Activated CD4-positive, alpha-beta T cell treated with anti-CD3 and anti-CD28 coated beads for 36 hours (primary cell): ENCODE data around the gene TEX19. TPM values are rescaled to one million over a fixed set of nuclear protein-coding genes. Genes with fewer than 3 reads are reported as not detected.

Source experiments
- ATAC-seq: fragments of 200-7000 bp; cut with Tn5 transposase; one replicate; pipeline ENCODE4 v1.10.0; 2021; ENCODE audit warnings: mild to moderate bottlenecking, moderate library complexity
- CTCF ChIA-PET: fragments of 350-600 bp; sonication (Branson Sonifier 250); formaldehyde crosslinking; loops from one replicate; lab custom pipeline; 2021; ENCODE audit warnings: antibody characterized with exemption; lab: Charles Lee
- POLR2A ChIA-PET: fragments of 350-600 bp; sonication (Branson Sonifier 250); formaldehyde crosslinking; loops from one replicate; lab custom pipeline; 2021; ENCODE audit warnings: antibody characterized with exemption, inconsistent platforms; lab: Charles Lee
- DNase-seq: peaks from one replicate; pipeline ENCODE4 v3.0.0-alpha.2; 2020
- H3K27ac Mint-ChIP-seq: one replicate; pipeline ENCODE4 v1.8.0; 2021; ENCODE audit warnings: mixed read lengths
- H3K27me3 Mint-ChIP-seq: one replicate; pipeline ENCODE4 v1.8.0; 2021; ENCODE audit warnings: mixed read lengths
- H3K36me3 Mint-ChIP-seq: one replicate; pipeline ENCODE4 v1.8.0; 2021; ENCODE audit warnings: low read depth, mixed read lengths
- H3K4me1 Mint-ChIP-seq: one replicate; pipeline ENCODE4 v1.8.0; 2021; ENCODE audit warnings: mixed read lengths
- H3K4me3 Mint-ChIP-seq: one replicate; pipeline ENCODE4 v1.8.0; 2021; ENCODE audit warnings: mild to moderate bottlenecking, moderate library complexity, mixed read lengths
- H3K9me3 Mint-ChIP-seq: one replicate; pipeline ENCODE4 v1.8.0; 2021; ENCODE audit warnings: low read depth, mixed read lengths
- intact Hi-C, 2 experiments: fragments of 100-400 bp; cut with DNase I in 1 of 2; cut with micrococcal nuclease in 1 of 2; formaldehyde crosslinking; loops; one replicate each; pipeline versions ENCODE4 v1.14.2 to v1.15.1; 2022 to 2024; cut with DNase I, micrococcal nuclease
- total RNA-seq, 2 experiments: library from RNA; stranded (reverse); gene quantifications; one replicate each; pipeline ENCODE4 v1.2.3, GENCODE V29; 2021

The TEX19 gene
- total RNA-seq, result not detected

DNA sequence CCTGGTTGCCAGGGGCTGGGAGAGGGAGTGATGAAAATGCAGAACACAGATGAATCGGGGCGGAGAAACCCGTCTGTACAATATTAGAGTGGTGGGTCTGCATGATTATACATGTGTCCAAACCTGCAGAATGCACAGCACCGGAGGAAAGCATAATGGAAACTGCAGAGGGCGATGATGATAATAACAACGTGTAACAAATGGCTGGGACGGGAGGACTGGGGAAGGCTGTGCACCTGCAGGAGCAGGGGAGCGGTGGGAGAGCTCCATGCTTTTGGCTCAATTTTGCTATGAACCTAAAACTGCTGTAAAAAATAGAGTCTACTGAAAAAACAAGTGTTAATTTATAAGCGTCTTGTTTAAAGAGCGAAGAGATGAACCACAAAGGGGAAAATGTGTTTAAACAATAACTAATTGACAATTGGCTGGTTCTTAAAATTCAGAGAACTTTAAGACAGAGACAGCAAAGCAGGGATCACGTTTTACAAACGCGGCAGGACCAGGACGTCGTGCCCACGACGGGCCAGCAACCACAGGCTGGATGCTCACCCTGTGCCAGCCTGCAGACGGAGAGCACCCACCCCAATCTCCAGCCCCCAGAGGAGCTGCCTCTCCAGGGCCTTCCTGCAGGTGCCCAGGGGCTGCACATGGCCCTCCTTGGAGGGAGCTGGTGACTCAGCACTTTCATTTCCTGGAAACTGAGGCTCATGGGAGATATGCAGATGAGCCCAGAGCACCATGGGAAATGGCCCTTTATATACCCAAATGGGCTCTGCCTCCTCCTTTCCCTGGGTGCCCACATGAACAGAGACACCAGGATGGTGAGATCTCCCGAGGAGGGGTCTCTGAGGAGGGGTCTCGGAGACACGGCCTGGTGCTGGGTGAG is at the start of gene TEX19:
Gene TEX19 (plus strand): TSS at position 783 of the 886 bp plus-strand sequence. CDS start 2,904 bp downstream, outside the sequence.
- Mint-ChIP-seq H3K9me3 (peaks cover 3% of the 10 kb centered on the region), H3K36me3 (no peaks in the 10 kb centered on the region), H3K27ac (peak within 1 kb of the TSS; percentile 63), H3K4me1 (peaks cover 8% of the 10 kb centered on the region), H3K4me3 (no peak within 1 kb of the TSS), H3K27me3 (peaks cover 12% of the 10 kb centered on the region)
- DNase-seq, result peak; percentile 40
- peak; percentile 87 for ATAC-seq
- intact Hi-C loops, result no loop called here
- POLR2A ChIA-PET, result no interaction called here
- CTCF ChIA-PET, result interaction anchor here (0.8 to 1.7 kb wide), 6 partner anchors 9 to 103 kb away, joined by 3 to 11 read pairs (median 4); no protein-coding TSS in a partner anchor

DNA sequence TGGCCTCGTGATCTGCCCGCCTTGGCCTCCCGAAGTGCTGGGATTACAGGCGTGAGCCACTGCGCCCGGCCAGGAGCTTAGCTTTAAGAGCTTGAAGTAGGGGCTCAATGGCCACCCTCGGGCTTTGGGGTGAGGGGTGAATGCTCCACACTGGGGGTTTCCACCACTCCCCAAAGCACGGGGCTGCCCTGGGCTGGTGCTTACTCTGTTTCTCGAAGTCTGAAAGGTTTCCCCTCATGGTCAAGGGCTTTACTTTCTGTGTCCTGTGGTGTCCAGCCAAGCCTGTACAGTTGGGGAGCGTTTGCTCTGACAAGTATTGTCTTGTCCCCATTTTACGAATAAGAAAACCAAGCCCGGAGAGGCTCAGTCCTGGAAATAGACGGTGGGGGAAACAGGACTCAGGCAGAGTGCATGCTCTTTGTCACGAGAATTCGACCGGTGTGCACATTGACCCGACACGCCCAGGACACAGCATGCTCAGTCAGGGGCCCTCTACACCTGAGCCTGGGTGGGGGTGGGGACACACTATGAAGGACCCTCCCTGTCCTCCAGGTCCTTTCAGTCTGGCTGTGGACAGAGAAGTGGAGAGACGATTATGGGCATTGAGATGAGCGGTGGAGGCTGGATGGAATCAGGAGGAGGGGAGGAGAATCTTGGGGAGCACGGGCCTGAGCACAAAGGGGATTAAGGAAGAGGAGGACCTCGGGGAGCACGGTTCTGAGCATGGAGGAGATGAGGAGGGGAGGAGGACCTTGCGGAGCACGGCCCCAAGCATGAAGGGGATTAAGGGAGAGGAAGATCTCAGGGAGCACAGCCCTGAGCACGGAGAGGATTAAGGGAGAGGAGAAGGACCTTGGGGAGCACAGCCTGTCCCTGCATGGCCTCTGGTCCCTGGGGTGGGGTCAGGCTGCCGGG is 49.1 kb upstream of the TEX19 start:
- Mint-ChIP-seq H3K27ac (no peak overlapping the region), H3K36me3 (peaks cover 28% of the 10 kb centered on the region), H3K9me3 (peaks cover 7% of the 10 kb centered on the region), H3K27me3 (no peaks in the 10 kb centered on the region), H3K4me3 (no peak overlapping the region), H3K4me1 (peaks cover 36% of the 10 kb centered on the region)
- CTCF ChIA-PET, result interaction anchor here (0.5 to 0.8 kb wide), 3 partner anchors 11 to 106 kb away, joined by 3 to 4 read pairs (median 4); no protein-coding TSS in a partner anchor
- ATAC-seq (no peak), DNase-seq (no peak)
- POLR2A ChIA-PET, result interaction anchor here (0.6 to 1.4 kb wide), 4 partner anchors 8 to 72 kb away, joined by 3 to 5 read pairs (median 3); partner anchors contain the start of gene CD7
- intact Hi-C loops, result no loop called here

DNA sequence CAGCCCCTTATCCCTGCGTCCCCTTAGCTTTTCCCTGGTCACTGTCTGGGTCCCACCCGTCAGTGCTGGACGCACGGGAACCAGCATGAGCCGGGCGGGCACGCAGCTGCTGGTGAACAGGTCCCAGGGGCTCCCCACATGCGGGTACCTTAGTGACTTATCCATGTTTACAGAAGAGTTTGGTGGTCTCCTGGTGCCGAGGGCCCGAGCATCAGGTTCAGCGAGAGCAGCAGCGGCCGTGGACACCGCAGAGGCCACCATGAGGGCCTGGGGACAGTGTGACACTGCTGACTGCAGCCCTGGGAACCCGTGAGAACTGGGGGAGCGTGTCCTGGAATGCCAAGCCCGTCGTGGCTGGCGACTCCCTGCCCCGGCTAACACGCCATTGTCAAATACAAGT is 48.2 kb upstream of the TEX19 start:
- CTCF ChIA-PET, result no interaction called here
- Mint-ChIP-seq H3K27me3 (no peaks in the 10 kb centered on the region), H3K4me1 (peaks cover 26% of the 10 kb centered on the region), H3K9me3 (peaks cover 7% of the 10 kb centered on the region), H3K27ac (no peak overlapping the region), H3K4me3 (no peak overlapping the region), H3K36me3 (peaks cover 35% of the 10 kb centered on the region)
- ATAC-seq (no peak), DNase-seq (no peak)
- intact Hi-C loops, result no loop called here
- POLR2A ChIA-PET, result interaction anchor here (0.6 to 1.2 kb wide), 4 partner anchors 11 to 73 kb away, joined by 3 to 6 read pairs (median 3); no protein-coding TSS in a partner anchor

DNA sequence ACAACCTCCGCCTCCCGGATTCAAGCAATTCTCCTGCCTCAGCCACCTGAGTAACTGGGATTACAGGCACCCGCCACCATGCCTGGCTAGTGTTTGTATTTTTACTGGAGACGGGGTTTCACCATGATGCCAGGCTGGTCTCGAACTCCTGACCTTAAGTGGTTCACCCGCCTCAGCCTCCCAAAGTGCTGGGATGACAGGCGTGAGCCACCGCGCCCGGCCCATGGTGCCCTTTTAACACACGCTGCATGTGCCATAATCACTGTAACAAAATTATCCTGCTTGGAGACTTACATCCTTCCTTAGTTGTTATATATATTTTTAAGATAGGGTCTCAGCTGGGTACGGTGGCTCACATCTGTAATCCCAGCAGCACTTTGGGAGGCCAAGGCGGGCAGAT is 47.1 kb upstream of the TEX19 start:
- DNase-seq, result no peak
- ChIA-PET POLR2A (interaction anchor here (1.2 to 1.7 kb wide), 2 partner anchors 9 to 14 kb away, joined by 6 to 9 read pairs; no protein-coding TSS in a partner anchor), CTCF (no interaction called here)
- Mint-ChIP-seq H3K27ac (no peak overlapping the region), H3K4me3 (no peak overlapping the region), H3K9me3 (peaks cover 4% of the 10 kb centered on the region), H3K4me1 (peaks cover 15% of the 10 kb centered on the region), H3K36me3 (peaks cover 41% of the 10 kb centered on the region), H3K27me3 (no peaks in the 10 kb centered on the region)
- intact Hi-C loops, result no loop called here
- ATAC-seq, result no peak

DNA sequence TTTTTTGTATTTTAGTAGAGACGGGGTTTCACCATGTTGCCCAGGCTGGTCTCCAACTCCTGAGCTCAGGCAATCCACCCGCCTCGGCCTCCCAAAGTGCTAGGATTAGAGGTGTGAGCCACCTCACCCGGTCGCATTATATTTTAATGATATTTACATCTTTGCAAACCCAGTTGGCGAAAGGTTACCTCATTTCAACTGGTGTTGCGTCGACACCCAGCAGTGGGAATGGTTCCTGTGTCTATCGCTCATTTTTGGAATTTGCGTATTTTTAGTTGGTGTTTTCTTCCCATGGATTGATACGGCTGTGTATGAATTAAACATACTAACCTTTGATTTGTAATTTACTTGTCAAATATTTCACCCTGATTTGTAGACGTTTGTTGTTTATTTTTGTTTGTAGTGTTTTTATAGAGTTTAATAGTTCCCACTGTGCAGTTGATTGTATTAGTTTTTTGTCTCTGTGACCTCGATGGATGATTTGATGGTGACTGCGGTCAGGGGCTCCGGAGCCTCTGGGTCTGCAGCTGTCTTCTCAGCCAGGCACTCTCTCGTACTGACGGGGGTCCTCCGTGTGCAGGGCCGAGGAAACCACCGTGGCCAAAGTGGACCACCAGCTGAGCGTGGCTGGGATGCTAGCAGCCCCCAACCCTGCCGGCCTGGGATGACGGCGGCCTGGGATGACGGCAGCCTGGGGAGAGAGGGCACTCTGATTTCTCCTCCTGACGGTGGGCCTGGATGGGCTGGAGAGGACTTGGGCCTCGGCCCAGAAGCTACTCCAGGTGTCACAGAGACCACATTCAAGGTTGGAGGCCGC is 45.6 kb upstream of the TEX19 start:
- Mint-ChIP-seq H3K9me3 (no peaks in the 10 kb centered on the region), H3K4me3 (peak overlapping the region; percentile 23), H3K36me3 (peaks cover 36% of the 10 kb centered on the region), H3K27me3 (no peaks in the 10 kb centered on the region), H3K4me1 (peaks cover 8% of the 10 kb centered on the region), H3K27ac (peak overlapping the region; percentile 55)
- ChIA-PET POLR2A (interaction anchor here (0.9 to 1.7 kb wide), 4 partner anchors 8 to 15 kb away, joined by 3 to 9 read pairs (median 4); no protein-coding TSS in a partner anchor), CTCF (interaction anchor here (0.7 to 1.2 kb wide), 2 partner anchors 8 to 111 kb away, joined by 3 to 4 read pairs; no protein-coding TSS in a partner anchor)
- ATAC-seq, result no peak
- intact Hi-C loops, result no loop called here
- DNase-seq, result no peak

DNA sequence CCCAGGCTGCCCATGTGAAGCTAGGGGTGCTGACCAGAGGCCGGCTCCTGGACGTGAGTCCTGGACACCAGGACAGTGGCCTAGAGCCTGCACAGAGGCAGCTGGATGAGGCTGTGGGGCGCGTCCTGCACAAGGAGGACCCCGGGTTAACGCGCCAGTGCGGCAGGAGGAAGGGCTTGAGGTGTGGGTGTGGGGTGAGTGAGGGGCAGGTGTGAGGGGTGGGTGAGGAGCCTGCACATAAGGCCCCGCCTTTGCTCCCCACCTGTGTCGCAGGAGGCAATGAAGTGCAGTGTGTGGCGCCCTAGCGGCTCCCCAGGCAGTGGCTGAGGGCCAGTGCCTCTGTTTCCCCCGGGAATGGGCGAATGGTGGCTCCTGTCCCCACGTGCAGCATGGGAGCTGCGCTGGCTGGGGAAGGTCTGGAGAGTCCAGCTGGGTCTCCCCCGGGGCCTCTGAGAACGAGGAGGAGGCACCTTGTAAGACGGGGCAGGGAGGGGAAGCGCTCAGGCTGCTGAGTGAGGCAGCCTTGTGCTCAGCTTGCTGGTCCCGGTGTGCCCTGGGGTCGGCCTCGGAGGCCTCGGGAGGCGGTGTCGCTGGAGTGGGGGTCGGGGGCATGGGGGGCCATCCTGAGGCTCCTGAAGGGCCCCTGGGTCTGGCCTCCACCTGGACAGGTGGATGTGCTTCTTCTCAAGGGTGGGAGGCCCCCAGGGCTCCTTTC is 44.9 kb upstream of the TEX19 start:
- intact Hi-C loops, result no loop called here
- ChIA-PET CTCF (interaction anchor here (0.7 kb wide), 1 partner anchor 16 kb away, joined by 4 read pairs; no protein-coding TSS in a partner anchor), POLR2A (interaction anchor here (1.3 to 1.6 kb wide), 2 partner anchors 10 to 13 kb away, joined by 3 to 4 read pairs; no protein-coding TSS in a partner anchor)
- Mint-ChIP-seq H3K4me3 (no peak overlapping the region), H3K36me3 (peaks cover 36% of the 10 kb centered on the region), H3K9me3 (no peaks in the 10 kb centered on the region), H3K27ac (peak overlapping the region; percentile 55), H3K27me3 (no peaks in the 10 kb centered on the region), H3K4me1 (peaks cover 5% of the 10 kb centered on the region)
- no peak for ATAC-seq
- no peak for DNase-seq

DNA sequence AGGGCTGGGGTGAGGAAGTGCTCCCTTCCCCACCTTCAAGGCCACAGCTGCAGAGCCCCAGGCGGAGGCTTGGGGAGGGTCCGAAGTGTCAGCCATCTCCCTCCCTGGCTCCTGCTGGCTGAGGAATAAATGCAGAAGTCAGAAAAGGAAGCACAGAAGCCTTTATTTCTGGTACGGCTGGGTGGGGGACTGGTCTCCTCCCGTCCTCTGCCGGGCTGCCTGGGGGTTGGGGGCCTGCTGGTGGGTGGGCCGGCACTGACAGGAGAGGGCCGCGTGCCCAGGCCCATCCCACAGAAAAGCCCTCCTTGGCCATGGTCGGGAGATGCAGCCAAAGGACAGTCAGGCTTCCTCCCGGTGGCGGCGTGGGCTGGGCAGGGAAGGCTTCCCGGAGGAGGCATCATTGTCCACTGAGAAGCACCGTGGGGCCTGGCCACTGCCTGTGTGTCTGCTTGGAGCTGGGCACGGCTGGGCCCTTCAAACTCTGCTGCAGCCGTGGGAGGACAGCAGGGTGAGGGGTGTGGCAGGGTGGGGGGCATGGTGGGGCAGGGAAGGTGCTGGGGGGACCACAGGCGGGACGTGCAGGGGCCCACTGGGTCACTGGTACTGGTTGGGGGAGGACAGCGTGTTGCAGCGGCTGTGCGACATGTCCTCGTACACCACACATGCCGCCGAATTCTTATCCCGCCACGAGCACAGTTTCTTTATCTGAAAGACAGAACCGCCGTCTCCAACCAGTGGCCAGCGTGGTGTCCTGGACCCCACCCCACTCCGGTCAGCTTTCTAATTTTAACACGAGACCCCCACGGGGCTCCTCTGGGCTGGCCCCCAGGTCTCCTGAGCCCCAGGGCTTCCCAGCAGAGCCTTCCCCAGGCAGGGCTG is 44.1 kb upstream of the TEX19 start:
- ChIA-PET CTCF (interaction anchor here (0.7 kb wide), 1 partner anchor 17 kb away, joined by 4 read pairs; no protein-coding TSS in a partner anchor), POLR2A (no interaction called here)
- Mint-ChIP-seq H3K27ac (peak overlapping the region; percentile 98), H3K4me3 (no peak overlapping the region), H3K27me3 (no peaks in the 10 kb centered on the region), H3K36me3 (peaks cover 36% of the 10 kb centered on the region), H3K9me3 (no peaks in the 10 kb centered on the region), H3K4me1 (peaks cover 5% of the 10 kb centered on the region)
- peak; percentile 23 for DNase-seq
- intact Hi-C loops, result no loop called here
- no peak for ATAC-seq

DNA sequence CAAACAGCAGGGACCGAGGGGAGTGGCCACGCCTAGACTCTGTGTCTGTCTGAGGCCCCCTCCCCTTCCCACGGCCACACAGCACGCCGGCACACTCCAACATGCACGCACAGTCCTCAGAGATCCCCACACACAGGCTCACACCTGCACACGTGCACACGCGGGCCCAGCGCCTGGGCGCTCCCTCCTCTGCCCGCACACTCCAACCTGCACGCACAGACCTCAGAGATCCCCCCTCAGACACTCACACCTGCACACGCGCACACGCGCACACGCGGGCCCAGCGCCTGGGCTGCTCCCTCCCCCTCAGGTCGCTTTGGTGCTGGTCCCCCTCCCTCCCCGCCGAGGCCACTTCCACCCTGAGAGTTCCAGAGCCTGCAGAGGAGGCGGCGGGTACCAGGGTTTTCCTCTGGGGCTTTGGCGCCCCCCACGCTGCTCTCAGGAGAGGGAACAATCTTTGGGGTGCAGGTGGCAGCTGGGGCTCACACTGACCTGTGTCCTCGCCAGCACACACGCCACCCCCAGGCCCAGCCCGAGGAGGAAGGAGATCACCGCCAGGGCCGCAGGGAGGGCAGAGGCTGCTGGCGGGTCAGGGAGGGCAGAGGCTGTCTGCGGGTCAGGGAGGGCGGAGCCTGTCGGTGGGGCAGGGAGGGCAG is 43.2 kb upstream of the TEX19 start:
- ATAC-seq, result peak; percentile 30
- intact Hi-C loops, result loop anchor here in 1 of 2 experiments (2.0 kb wide), 1 partner anchor 77 kb away; no protein-coding TSS in a partner anchor
- peak; percentile 64 for DNase-seq
- ChIA-PET CTCF (interaction anchor here (2.1 kb wide), 1 partner anchor 14 kb away, joined by 6 read pairs; no protein-coding TSS in a partner anchor), POLR2A (interaction anchor here (2.3 to 2.7 kb wide), 2 partner anchors 15 to 23 kb away, joined by 10 to 94 read pairs; no protein-coding TSS in a partner anchor)
- Mint-ChIP-seq H3K27ac (peak overlapping the region; percentile 98), H3K36me3 (peaks cover 36% of the 10 kb centered on the region), H3K4me1 (peaks cover 5% of the 10 kb centered on the region), H3K27me3 (no peaks in the 10 kb centered on the region), H3K4me3 (no peak overlapping the region), H3K9me3 (no peaks in the 10 kb centered on the region)
